IMR-90 (cell line): ENCODE data around the gene NF1.

Experiments used
- CTCF ChIP-seq: conservative IDR thresholded peaks from 2 replicates; pipeline ENCODE4 v1.5.1; 2012; ENCODE audit warnings: mild to moderate bottlenecking, low read depth, low read length, improper control_type of control experiment
- POLR2A ChIP-seq: IDR thresholded peaks from 2 replicates; pipeline ENCODE4 v1.6.1; 2012; ENCODE audit warnings: mild to moderate bottlenecking, low read depth, low read length

GRCh38 chr17:31413081-31413799 lies 318.5 kb downstream of the NF1 start:
- TF ChIP-seq POLR2A, result no peak
- TF ChIP-seq CTCF, result no peak
